Heart right ventricle (tissue), 16 donors: ENCODE results near the gene R3HCC1L. TPM values are rescaled to one million over a fixed set of nuclear protein-coding genes. Genes with fewer than 3 reads are reported as not detected.
"Not testable (repeated sequence)": the region's sequence is repeated elsewhere in the genome, so short reads cannot be mapped to it uniquely, and the experiment has no call there.

ENCODE experiments used
- ATAC-seq, 8 donors: fragments of 200-7000 bp; cut with Tn5 transposase; one replicate each; pipeline ENCODE4 v1.9.1; 2020; ENCODE audit warnings: mild to moderate bottlenecking in 8 of 8, moderate library complexity in 8 of 8, moderate number of reproducible peaks in 1 of 8
- DNase-seq, 2 donors: peaks; one replicate each; pipeline ENCODE4 v3.0.0-alpha.2; 2020
- H3K27ac ChIP-seq, 10 donors: fragments of 200-600 bp; sonication (generic) in 2 of 10; one replicate each; pipeline versions ENCODE4 v1.5.0 to v1.8.0; 2020 to 2022; ENCODE audit warnings: mild to moderate bottlenecking in 3 of 10
- H3K27me3 ChIP-seq, 7 donors: fragments of 200-600 bp; one replicate each; pipeline ENCODE4 v1.8.0; 2021 to 2022; ENCODE audit warnings: mild to moderate bottlenecking in 2 of 7
- H3K36me3 ChIP-seq, 9 donors: fragments of 200-600 bp; sonication (generic) in 1 of 9; one replicate each; pipeline versions ENCODE4 v1.5.0 to v1.8.0; 2020 to 2022; ENCODE audit warnings: mild to moderate bottlenecking in 2 of 9
- H3K4me1 ChIP-seq, 9 donors: fragments of 200-600 bp; sonication (generic) in 1 of 9; one replicate each; pipeline versions ENCODE4 v1.5.0 to v1.8.0; 2020 to 2022; ENCODE audit warnings: mild to moderate bottlenecking in 4 of 9
- H3K4me3 ChIP-seq, 10 donors: fragments of 200-600 bp; sonication (generic) in 2 of 10; one replicate each; pipeline versions ENCODE4 v1.5.0 to v1.8.0; 2020 to 2022; ENCODE audit warnings: mild to moderate bottlenecking in 7 of 10, moderate library complexity in 2 of 10
- H3K9me3 ChIP-seq, 11 donors: fragments of 200-600 bp in 10 of 11; sonication (generic) in 2 of 11; one replicate each; pipeline versions ENCODE4 v1.5.0 to v1.8.0; 2013 to 2022; ENCODE audit warnings: mild to moderate bottlenecking in 2 of 11, control low read depth in 1 of 11, moderate library complexity in 1 of 11
- WGBS, 2 donors: extraction: QIAGEN DNeasy Blood & Tissue Kit; methylation state at CpG; one replicate each; pipeline ENCODE4 v1.1.7; 2013; ENCODE audit warnings: inconsistent platforms in 1 of 2; 5-methylcytosine and 5-hydroxymethylcytosine counted together
- intact Hi-C, 10 donors: fragments of 100-400 bp; cut with DNase I; formaldehyde crosslinking; loops; one replicate each; pipeline versions ENCODE4 v1.11.1 to v1.14.2; 2022
- polyA plus RNA-seq, 2 donors: library from polyadenylated mRNA; stranded (reverse); fragments of 200-250 nt; gene quantifications; one replicate each; pipeline ENCODE4 v1.2.3, GENCODE V29; 2013
- total RNA-seq, 10 donors: library from RNA; stranded (reverse); fragmentation: NEBNext Ultra II Directional in 3 of 10; extraction: Animal tissue kit (Norgen Biotek cat#: 25700) in 3 of 10; gene quantifications; one replicate each; pipeline versions ENCODE4 v1.2.1 to v1.2.4, GENCODE V29; 2021 to 2023
- TF ChIP-seq, protein P1 (sequence below), 9 donors: fragments of 200-600 bp; sonication (generic) in 2 of 9; IDR thresholded peaks; one replicate each; pipeline versions ENCODE4 v1.5.0 to v1.8.0; 2021 to 2022; ENCODE audit warnings: antibody characterized with exemption in 9 of 9, mild to moderate bottlenecking in 5 of 9, moderate library complexity in 1 of 9
- donor health status: Arrhythmogenic right ventricular cardiomyopathy.
- donor health status: ischemic (EF 13 %, LVEDD 7.1; RV severe dilation, severe dysfunction).
- donor health status: healthy with polysubstance abuse.
- donor health status: DM: no; HTN: yes; CAD: no.
- donor health status: DM: no; HTN: no; CAD: no.
- donor health status: ischemic (EF 25% LVEDD 6.9; RV normal size, moderate dysfunction).
- donor health status: ischemic (EF 25% LVEDD 5.7; RV mildly dilated, moderate dysfunction).
- donor health status: healthy.
- donor health status: DM: yes; HTN: yes; CAD: no.
- donor health status: Ischemic cardiomyopathy.
- donor health status: ischemic (EF 35%, LVEDD 5.7; RV mildly dilated, moderate dysfunction).
- donor health status: nonischemic (EF 11% LVEDD 7.7; RV severe dilation, severe dysfunction).
- donor health status: DM: yes; HTN: yes; CAD: no.
- donor health status: PGD.
- donor health status: ischemic (EF 29% LVEDD 5.4; RV normal size, mild dysfunction).
- donor health status: nonischemic (EF 23%, LVEDD 6.1; RV moderate dilation, normal function).

Gene R3HCC1L
- total and polyA plus RNA-seq, 12 donors, result 3.3 to 6.9 (median 5.2) TPM

DNA sequence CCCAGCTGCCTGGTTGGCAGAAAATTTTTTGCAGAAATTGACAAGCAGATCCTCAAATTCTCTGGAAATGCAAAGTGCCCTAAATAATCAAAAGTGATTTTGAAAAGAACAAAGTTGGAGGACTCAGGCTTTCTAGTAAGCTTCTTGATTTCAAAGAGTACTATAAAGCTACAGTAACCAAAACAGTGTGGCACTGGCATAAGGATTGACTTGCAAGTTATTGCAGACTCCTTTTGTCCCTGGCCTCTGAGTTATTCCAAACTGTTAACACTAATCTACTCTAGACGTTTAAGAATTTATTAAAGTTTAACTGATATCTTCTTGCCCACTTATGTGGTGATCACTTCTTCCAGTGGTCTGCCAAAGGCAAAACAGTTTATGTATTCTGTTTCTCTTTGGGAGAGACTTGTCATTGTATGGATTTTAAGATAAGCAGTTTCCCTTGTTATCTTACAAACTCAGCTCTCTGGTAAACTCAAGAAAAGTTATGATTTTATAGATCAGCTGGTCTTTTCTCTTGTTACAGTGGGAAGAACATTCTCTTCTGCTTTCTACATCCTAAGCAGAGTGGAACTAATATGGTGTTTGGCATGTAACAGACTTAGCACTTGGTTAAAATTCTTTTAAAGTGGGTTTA lies 92.2 kb downstream of the R3HCC1L start:
- Histone ChIP-seq H3K36me3 (peaks cover 0 to 16% (median 0%) of the 10 kb centered on the region in 9 donors), H3K4me3 (no peak overlapping the region), H3K4me1 (peaks cover 0 to 22% (median 18%) of the 10 kb centered on the region in 9 donors), H3K9me3 (peaks cover 0 to 14% (median 2%) of the 10 kb centered on the region in 11 donors), H3K27ac (no peak overlapping the region), H3K27me3 (no peaks in the 10 kb centered on the region)
- no peak for DNase-seq
- ATAC-seq, result no peak
- intact Hi-C loops, result no loop called here
- 68 to 69% methylated on average over 1 of the region's 1 CpG for WGBS, 2 donors
- TF ChIP-seq, protein P1, sequence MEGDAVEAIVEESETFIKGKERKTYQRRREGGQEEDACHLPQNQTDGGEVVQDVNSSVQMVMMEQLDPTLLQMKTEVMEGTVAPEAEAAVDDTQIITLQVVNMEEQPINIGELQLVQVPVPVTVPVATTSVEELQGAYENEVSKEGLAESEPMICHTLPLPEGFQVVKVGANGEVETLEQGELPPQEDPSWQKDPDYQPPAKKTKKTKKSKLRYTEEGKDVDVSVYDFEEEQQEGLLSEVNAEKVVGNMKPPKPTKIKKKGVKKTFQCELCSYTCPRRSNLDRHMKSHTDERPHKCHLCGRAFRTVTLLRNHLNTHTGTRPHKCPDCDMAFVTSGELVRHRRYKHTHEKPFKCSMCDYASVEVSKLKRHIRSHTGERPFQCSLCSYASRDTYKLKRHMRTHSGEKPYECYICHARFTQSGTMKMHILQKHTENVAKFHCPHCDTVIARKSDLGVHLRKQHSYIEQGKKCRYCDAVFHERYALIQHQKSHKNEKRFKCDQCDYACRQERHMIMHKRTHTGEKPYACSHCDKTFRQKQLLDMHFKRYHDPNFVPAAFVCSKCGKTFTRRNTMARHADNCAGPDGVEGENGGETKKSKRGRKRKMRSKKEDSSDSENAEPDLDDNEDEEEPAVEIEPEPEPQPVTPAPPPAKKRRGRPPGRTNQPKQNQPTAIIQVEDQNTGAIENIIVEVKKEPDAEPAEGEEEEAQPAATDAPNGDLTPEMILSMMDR (IDR thresholded peaks at IDR 0.05), result no peak

DNA sequence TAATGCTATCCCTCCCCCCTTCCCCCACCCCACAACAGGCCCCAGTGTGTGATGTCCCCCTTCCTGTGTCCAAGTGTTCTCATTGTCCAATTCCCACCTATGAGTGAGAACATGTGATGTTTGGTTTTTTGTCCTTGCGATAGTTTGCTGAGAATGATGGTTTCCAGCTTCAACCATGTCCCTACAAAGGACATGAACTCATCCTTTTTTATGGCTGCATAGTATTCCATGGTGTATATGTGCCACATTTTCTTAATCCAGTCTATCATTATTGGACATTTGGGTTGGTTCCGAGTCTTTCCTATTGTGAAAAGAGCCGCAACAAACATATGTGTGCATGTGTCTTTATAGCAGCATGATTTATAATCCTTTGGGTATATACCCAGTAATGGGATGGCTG lies 93.3 kb downstream of the R3HCC1L start:
- DNase-seq, ATAC-seq, intact Hi-C loops, H3K4me3 ChIP-seq, H3K27me3 ChIP-seq, H3K27ac ChIP-seq: not testable (repeated sequence)
- H3K36me3 ChIP-seq, result peaks cover 0 to 25% (median 0%) of the 10 kb centered on the region in 9 donors
- H3K4me1 ChIP-seq, result peaks cover 0 to 22% (median 18%) of the 10 kb centered on the region in 9 donors
- WGBS, 2 donors, result 98 to 99% methylated on average over 3 of the region's 3 CpGs
- peaks cover 0 to 14% (median 2%) of the 10 kb centered on the region in 11 donors for H3K9me3 ChIP-seq

DNA sequence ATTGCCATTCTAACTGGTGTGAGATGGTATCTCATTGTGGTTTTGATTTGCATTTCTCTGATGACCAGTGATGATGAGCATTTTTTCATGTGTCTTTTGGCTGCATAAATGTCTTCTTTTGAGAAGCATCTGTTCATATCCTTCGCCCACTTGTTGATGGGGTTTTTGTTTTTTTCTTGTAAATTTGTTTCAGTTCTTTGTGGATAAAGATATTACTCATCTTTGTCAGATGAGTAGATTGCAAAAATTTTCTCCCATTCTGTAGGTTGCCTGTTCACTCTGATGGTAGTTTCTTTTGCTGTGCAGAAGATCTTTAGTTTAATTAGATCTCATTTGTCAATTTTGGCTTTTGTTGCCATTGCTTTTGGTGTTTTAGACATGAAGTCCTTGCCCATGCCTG lies 93.8 kb downstream of the R3HCC1L start:
- H3K27ac ChIP-seq, DNase-seq, H3K4me3 ChIP-seq, intact Hi-C loops, H3K27me3 ChIP-seq, ATAC-seq: not testable (repeated sequence)
- peaks cover 0 to 22% (median 18%) of the 10 kb centered on the region in 9 donors for H3K4me1 ChIP-seq
- peaks cover 0 to 14% (median 2%) of the 10 kb centered on the region in 11 donors for H3K9me3 ChIP-seq
- H3K36me3 ChIP-seq, result peaks cover 0 to 29% (median 0%) of the 10 kb centered on the region in 9 donors
- 93 to 96% methylated on average over 1 of the region's 1 CpG for WGBS, 2 donors

DNA sequence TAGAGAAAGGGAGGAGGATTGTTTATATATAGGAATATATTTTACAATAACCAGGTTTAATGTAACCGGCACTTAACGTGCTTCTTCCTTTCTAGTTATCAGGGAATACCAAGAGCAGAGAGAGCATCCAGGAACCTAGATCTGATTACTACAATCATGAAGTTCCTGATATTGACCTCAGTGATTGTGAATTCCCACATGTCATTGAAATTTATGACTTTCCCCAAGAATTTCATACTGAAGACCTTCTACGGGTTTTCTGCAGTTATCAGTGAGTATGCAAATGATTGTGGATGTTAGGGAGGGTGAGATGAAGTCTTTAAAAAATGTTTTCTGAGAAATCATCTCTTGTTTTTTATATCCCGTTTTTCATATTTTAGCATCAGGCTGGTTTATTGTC lies 97.0 kb downstream of the R3HCC1L start:
- 96 to 99% methylated on average over 4 of the region's 4 CpGs for WGBS, 2 donors
- intact Hi-C loops, result no loop called here
- peaks cover 0 to 56% (median 4%) of the 10 kb centered on the region in 9 donors for H3K36me3 ChIP-seq
- no peaks in the 10 kb centered on the region for H3K4me1 ChIP-seq
- H3K4me3 ChIP-seq, result no peak overlapping the region
- no peak for DNase-seq
- no peaks in the 10 kb centered on the region for H3K27me3 ChIP-seq
- no peak for ATAC-seq
- H3K27ac ChIP-seq, result no peak overlapping the region
- H3K9me3 ChIP-seq, result peaks cover 0 to 11% (median 1%) of the 10 kb centered on the region in 11 donors
- TF ChIP-seq, protein P1 (IDR thresholded peaks at IDR 0.05), result no peak

DNA sequence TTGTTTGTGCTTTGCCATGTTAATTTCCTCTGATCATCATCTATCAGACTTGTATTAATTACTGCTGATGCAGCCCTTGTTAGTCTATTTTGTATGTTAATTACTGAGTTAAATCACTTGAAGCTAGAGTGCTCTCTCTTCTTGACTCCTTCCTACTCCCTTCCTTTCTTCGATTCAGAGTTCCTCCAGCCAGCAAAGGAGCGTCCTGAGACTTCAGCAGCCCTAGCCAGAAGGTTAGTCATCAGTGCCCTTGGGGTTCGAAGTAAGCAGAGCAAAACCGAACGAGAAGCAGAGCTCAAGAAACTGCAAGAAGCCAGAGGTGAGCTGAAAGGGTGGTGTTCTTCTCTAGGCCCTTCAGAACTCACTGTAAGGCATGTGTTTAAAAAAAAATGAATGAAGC lies 101.4 kb downstream of the R3HCC1L start:
- no peak overlapping the region for H3K27ac ChIP-seq
- 63 to 78% methylated on average over 5 of the region's 5 CpGs for WGBS, 2 donors
- TF ChIP-seq, protein P1 (IDR thresholded peaks at IDR 0.05), result no peak
- H3K36me3 ChIP-seq, result peaks cover 0 to 98% (median 4%) of the 10 kb centered on the region in 9 donors
- H3K27me3 ChIP-seq, result no peaks in the 10 kb centered on the region
- ATAC-seq (no peak), DNase-seq (no peak)
- H3K4me1 ChIP-seq, result peaks cover 0 to 3% (median 0%) of the 10 kb centered on the region in 9 donors
- intact Hi-C loops, result no loop called here
- H3K9me3 ChIP-seq, result no peaks in the 10 kb centered on the region
- H3K4me3 ChIP-seq, result no peak overlapping the region
